OCI-LY7 (cell line): Measurements from ENCODE around the gene ELMO1. TPM values are rescaled to one million over a fixed set of nuclear protein-coding genes. Genes with fewer than 3 reads are reported as not detected.

Experiments used
- BruUV-seq: library from RNA; stranded (reverse); fragments of 400-500 nt; replicated peaks from 2 replicates; lab custom pipeline; 2021; lab: Mats Ljungman, UMichigan
- CTCF ChIA-PET: fragments of 300-600 bp; sonication (Branson Sonifier 250); formaldehyde crosslinking; loops from one replicate; lab custom pipeline; 2022; ENCODE audit warnings: antibody characterized with exemption; ENCODE audit not compliant: unreplicated experiment; lab: Charles Lee
- POLR2A ChIA-PET: fragments of 300-600 bp; sonication (Branson Sonifier 250); formaldehyde crosslinking; loops from one replicate; lab custom pipeline; 2022; ENCODE audit warnings: antibody characterized with exemption; lab: Charles Lee
- DNase-seq: peaks from one replicate; pipeline ENCODE4 v3.0.0-alpha.2; 2015; ENCODE audit warnings: low spot score
- H2AFZ ChIP-seq: fragments of 200-600 bp; sonication (generic), shearing (Covaris generic); 2 replicates; pipeline ENCODE4 v1.6.1; 2014; ENCODE audit warnings: mild to moderate bottlenecking, antibody characterized with exemption, low read length, moderate library complexity
- H3K27ac ChIP-seq: fragments of 200-600 bp; sonication (generic); 2 replicates; pipeline ENCODE4 v1.5.1; 2014; ENCODE audit warnings: mixed run types, low read depth, mild to moderate bottlenecking, moderate library complexity, low read length, inconsistent platforms; ENCODE audit not compliant: poor library complexity, severe bottlenecking
- H3K36me3 ChIP-seq: fragments of 200-600 bp; sonication (generic); 2 replicates; pipeline ENCODE4 v1.6.1; 2014; ENCODE audit warnings: mild to moderate bottlenecking, antibody characterized with exemption, low read length, moderate library complexity, mixed read lengths; ENCODE audit not compliant: insufficient read depth
- H3K4me1 ChIP-seq: fragments of 200-600 bp; sonication (generic); 2 replicates; pipeline ENCODE4 v1.5.1; 2014; ENCODE audit warnings: mild to moderate bottlenecking, low read length; ENCODE audit not compliant: insufficient read depth, poor library complexity, severe bottlenecking
- H3K4me2 ChIP-seq: fragments of 200-600 bp; sonication (generic); 2 replicates; pipeline ENCODE4 v1.6.1; 2014; ENCODE audit warnings: mild to moderate bottlenecking, low read length
- H3K4me3 ChIP-seq: fragments of 200-600 bp; sonication (generic); 2 replicates; pipeline ENCODE4 v1.5.1; 2014; ENCODE audit warnings: mild to moderate bottlenecking, low read depth, low read length; ENCODE audit not compliant: poor library complexity, severe bottlenecking
- H3K79me2 ChIP-seq: fragments of 200-600 bp; sonication (generic); 2 replicates; pipeline ENCODE4 v1.6.1; 2016; ENCODE audit warnings: low read depth, mild to moderate bottlenecking, low read length, moderate library complexity, mixed read lengths; ENCODE audit not compliant: insufficient read depth
- H3K9me2 ChIP-seq: fragments of 200-600 bp; sonication (generic); 2 replicates; pipeline ENCODE4 v1.6.1; 2016; ENCODE audit warnings: mild to moderate bottlenecking, low read length, mixed read lengths; ENCODE audit not compliant: insufficient read depth
- H3K9me3 ChIP-seq: fragments of 200-600 bp; sonication (generic); 2 replicates; pipeline ENCODE4 v1.6.1; 2014; ENCODE audit warnings: mild to moderate bottlenecking, mixed run types, low read length, mixed read lengths
- H4K20me1 ChIP-seq: fragments of 200-600 bp; sonication (generic); 2 replicates; pipeline ENCODE4 v1.6.1; 2014; ENCODE audit warnings: mild to moderate bottlenecking, antibody characterized with exemption, low read length, moderate library complexity, mixed read lengths; ENCODE audit not compliant: insufficient read depth
- CTCF ChIP-seq: fragments of 200-600 bp; sonication (generic); conservative IDR thresholded peaks from 2 replicates; pipeline ENCODE4 v1.5.1; 2014; ENCODE audit warnings: mild to moderate bottlenecking, antibody characterized with exemption, low read length, moderate library complexity, mixed read lengths
- EZH2phosphoT487 ChIP-seq: fragments of 200-600 bp; sonication (generic); IDR thresholded peaks from 2 replicates; pipeline ENCODE4 v1.6.1; 2018; ENCODE audit warnings: low read depth, borderline replicate concordance, mild to moderate bottlenecking, mixed run types, antibody characterized with exemption, low read length, moderate library complexity, mixed read lengths
- intact Hi-C: fragments of 100-400 bp; cut with micrococcal nuclease; formaldehyde crosslinking; loops from one replicate; pipeline ENCODE4 v1.10.0; 2022; ENCODE audit not compliant: unreplicated experiment
- total RNA-seq, 2 experiments: library from RNA; depleted of rRNA in 1 of 2; stranded (reverse); fragments of >200 nt in 1 of 2; shearing (Covaris generic) in 1 of 2; gene quantifications; 2 replicates each; pipeline ENCODE4 v1.2.3, GENCODE V29; 2014 to 2022

Gene ELMO1
- total RNA-seq, 2 experiments from 2014 or later = 101 to 103 TPM

- Histone ChIP-seq H3K4me3 (no peak overlapping the region), H3K36me3 (peaks cover 90% of the 10 kb centered on the region), H3K79me2 (peaks cover 3% of the 10 kb centered on the region; the same call in 1 of the 2 replicates), H3K4me1 (no peaks in the 10 kb centered on the region), H3K9me3 (peaks cover 7% of the 10 kb centered on the region), H2AFZ (no peak overlapping the region), H3K27ac (no peak overlapping the region), H3K4me2 (no peak overlapping the region), H3K9me2 (no peaks in the 10 kb centered on the region), H4K20me1 (no peaks in the 10 kb centered on the region)
- intact Hi-C loops = no loop called here
- ChIA-PET CTCF (no interaction called here), POLR2A (no interaction called here)
- TF ChIP-seq EZH2phosphoT487 (no peak), CTCF (no peak)
- DNase-seq = no peak
- no TSS peak for BruUV-seq
Observed at GRCh38 chr7:37304921-37305320, 143.7 kb downstream of the ELMO1 start.

GRCh38 chr7:37297546-37297945, 151.1 kb downstream of the ELMO1 start:
- intact Hi-C loops = no loop called here
- no peaks in the 10 kb centered on the region for H4K20me1 ChIP-seq
- no peak overlapping the region for H3K27ac ChIP-seq
- H3K4me1 ChIP-seq = no peaks in the 10 kb centered on the region
- H2AFZ ChIP-seq = no peak overlapping the region
- no peak for DNase-seq
- no peak for TF ChIP-seq CTCF
- no peak for TF ChIP-seq EZH2phosphoT487
- no peak overlapping the region for H3K4me3 ChIP-seq
- POLR2A ChIA-PET = interaction anchor here (1.5 kb wide), 1 partner anchor 9 kb away, joined by 3 read pairs; no protein-coding TSS in a partner anchor
- H3K9me3 ChIP-seq = peaks cover 9% of the 10 kb centered on the region; the same call in 1 of the 2 replicates
- CTCF ChIA-PET = no interaction called here
- H3K4me2 ChIP-seq = no peak overlapping the region
- no TSS peak for BruUV-seq
- peaks cover 51% of the 10 kb centered on the region for H3K36me3 ChIP-seq
- H3K9me2 ChIP-seq = no peaks in the 10 kb centered on the region
- H3K79me2 ChIP-seq = peaks cover 9% of the 10 kb centered on the region; the same call in 1 of the 2 replicates

GRCh38 chr7:37295401-37295800, 153.3 kb downstream of the ELMO1 start:
- Histone ChIP-seq H3K4me1 (peaks cover 8% of the 10 kb centered on the region), H2AFZ (no peak overlapping the region), H4K20me1 (no peaks in the 10 kb centered on the region), H3K27ac (no peak overlapping the region), H3K79me2 (peaks cover 18% of the 10 kb centered on the region; the same call in 1 of the 2 replicates), H3K36me3 (peaks cover 39% of the 10 kb centered on the region), H3K4me2 (no peak overlapping the region), H3K9me3 (0 out of 2 replicates have a peak, but pooled peaks cover 5% of the 10 kb centered on the region), H3K9me2 (no peaks in the 10 kb centered on the region), H3K4me3 (no peak overlapping the region)
- no TSS peak for BruUV-seq
- POLR2A ChIA-PET = interaction anchor here (0.7 to 0.9 kb wide), 2 partner anchors 9 to 25 kb away, joined by 3 read pairs; no protein-coding TSS in a partner anchor
- DNase-seq = no peak
- no peak for TF ChIP-seq EZH2phosphoT487
- TF ChIP-seq CTCF = no peak
- CTCF ChIA-PET = no interaction called here
- intact Hi-C loops = no loop called here
